Measurements from ENCODE around the gene PLXNB3. TPM values are rescaled to one million over a fixed set of nuclear protein-coding genes. Genes with fewer than 3 reads are reported as not detected.

Gene PLXNB3
- total RNA-seq, 4 donors from 2014 or later: 3.1 to 46.2 (median 24.7) TPM

DNA sequence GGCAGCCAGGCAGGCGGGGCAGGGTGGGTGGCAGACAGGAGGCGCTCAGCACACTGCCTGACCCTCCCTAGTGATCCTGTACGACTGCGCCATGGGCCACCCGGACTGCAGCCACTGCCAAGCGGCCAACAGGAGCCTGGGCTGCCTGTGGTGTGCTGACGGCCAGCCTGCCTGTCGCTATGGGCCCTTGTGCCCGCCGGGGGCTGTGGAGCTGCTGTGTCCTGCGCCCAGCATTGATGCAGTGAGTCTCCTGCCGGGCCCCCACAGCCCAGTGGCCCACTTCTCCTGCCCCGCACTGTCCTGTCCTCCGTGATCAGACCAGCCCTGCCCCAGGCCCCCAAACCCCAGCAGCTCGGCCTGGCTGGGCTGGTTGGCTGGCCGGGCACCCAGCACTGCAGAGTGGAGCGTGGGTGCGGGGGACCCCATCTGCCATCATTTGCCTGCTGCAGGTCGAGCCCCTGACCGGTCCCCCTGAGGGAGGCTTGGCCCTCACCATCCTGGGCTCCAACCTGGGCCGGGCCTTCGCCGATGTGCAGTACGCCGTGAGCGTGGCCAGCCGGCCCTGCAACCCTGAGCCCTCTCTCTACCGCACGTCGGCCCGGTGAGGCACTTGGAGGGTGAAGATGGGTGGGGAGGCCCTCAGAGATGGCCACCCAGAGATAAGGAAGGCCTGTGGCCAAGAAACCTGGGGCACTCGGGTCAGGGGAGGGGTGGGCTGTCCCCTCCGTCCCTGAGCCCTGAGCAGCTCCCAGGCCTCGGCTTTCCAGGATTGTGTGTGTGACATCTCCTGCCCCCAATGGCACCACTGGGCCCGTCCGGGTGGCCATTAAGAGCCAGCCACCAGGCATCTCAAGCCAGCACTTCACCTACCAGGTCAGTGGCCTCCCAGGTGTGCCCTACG is 7.6 kb downstream of the PLXNB3 start:
- 87% methylated on average over 28 of the region's 37 CpGs; no CpG with 5 or more reads in 1 of the 2 donors for WGBS, 2 donors (ENCODE audit: low coverage in 1 of 2)
- in situ Hi-C loops (cut with MboI; ENCODE audit: low pct_ligation_motif_present in 1 of 4, low pct_unique_long_range_greater_than_20kb in 1 of 4, low sequenced_read_pairs in 3 of 4): loop anchor here in 1 of 4 donors (25.0 kb wide), 1 partner anchor 191 kb away; the partner anchor contains the start of genes HCFC1 and TMEM187

DNA sequence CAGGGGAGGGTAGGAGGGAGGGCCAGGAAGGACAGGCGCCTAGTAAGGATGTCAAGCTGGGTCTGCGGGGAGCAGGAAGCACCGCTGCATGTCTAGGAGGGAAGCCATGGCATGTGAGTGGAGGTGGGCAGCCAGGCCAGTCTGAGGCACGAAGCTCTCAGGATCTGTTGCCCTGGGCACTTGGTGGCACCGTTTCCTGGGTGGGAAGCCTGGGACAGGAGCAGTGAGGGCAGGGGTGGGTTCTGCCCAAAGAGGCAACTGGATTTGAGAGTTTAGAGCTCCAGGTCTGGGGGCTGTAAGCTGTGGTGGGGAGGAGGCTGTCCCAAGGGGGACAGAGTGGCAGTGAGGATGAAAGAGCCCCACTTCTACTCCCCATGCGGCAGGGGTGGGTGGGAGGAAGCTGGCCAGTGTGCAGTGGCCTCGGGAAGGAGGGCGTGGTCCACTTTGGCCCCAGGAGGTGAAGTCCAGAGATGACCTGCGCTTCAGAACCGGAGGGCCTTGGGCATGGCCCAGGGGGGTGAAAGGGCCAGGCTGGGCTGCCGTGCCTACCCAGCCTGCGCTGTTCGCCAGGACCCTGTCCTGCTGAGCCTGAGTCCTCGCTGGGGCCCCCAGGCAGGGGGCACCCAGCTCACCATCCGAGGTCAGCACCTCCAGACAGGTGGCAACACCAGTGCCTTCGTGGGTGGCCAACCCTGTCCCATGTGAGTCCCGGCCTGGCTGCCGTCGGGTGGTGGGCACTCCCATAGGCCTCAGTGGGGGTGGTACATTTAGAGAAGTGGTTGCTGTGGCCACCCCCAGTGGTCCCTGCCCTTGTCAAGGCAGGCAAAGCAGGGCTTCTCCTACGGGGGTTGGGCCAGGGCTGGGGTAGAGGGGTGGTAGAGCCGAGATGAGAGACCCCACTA is 8.5 kb downstream of the PLXNB3 start:
- H3K4me3 ChIP-seq: no peak overlapping the region
- no peaks in the 10 kb centered on the region for H3K9me3 ChIP-seq
- H3K27me3 ChIP-seq: no peaks in the 10 kb centered on the region
- no peaks in the 10 kb centered on the region for H3K4me1 ChIP-seq
- no peak for DNase-seq
- no peak overlapping the region for H3K27ac ChIP-seq
- in situ Hi-C loops (cut with MboI; ENCODE audit: low pct_ligation_motif_present in 1 of 4, low pct_unique_long_range_greater_than_20kb in 1 of 4, low sequenced_read_pairs in 3 of 4) (loop anchor here in 1 of 4 donors (25.0 kb wide), 1 partner anchor 190 kb away; the partner anchor contains the start of genes HCFC1 and TMEM187), intact Hi-C loops (cut with DNase I; ENCODE audit: low total_unique reads) (no loop called here)
- H3K36me3 ChIP-seq: no peaks in the 10 kb centered on the region
- no peak for TF ChIP-seq POLR2AphosphoS5 (IDR thresholded peaks at IDR 0.05)
- no peak for TF ChIP-seq EP300 (IDR thresholded peaks at IDR 0.05; ENCODE audit: low read depth)
- no peak for TF ChIP-seq CTCF (IDR thresholded peaks at IDR 0.05)
- TF ChIP-seq POLR2A (IDR thresholded peaks at IDR 0.05): no peak
- WGBS, 2 donors (ENCODE audit: low coverage in 1 of 2): 84% methylated on average over 18 of the region's 21 CpGs; no CpG with 5 or more reads in 1 of the 2 donors

More for the DNA sequence above, 7.6 kb downstream of the PLXNB3 start:
- Histone ChIP-seq H3K4me1 (no peaks in the 10 kb centered on the region), H3K4me3 (no peak overlapping the region), H3K27ac (no peak overlapping the region), H3K27me3 (no peaks in the 10 kb centered on the region), H3K36me3 (no peaks in the 10 kb centered on the region), H3K9me3 (no peaks in the 10 kb centered on the region)
- DNase-seq: no peak
- intact Hi-C loops (cut with DNase I; ENCODE audit: low total_unique reads): no loop called here
- no peak for TF ChIP-seq POLR2A (IDR thresholded peaks at IDR 0.05)
- no peak for TF ChIP-seq EP300 (IDR thresholded peaks at IDR 0.05; ENCODE audit: low read depth)
- TF ChIP-seq POLR2AphosphoS5 (IDR thresholded peaks at IDR 0.05): no peak
- no peak for TF ChIP-seq CTCF (IDR thresholded peaks at IDR 0.05)

- H3K27ac ChIP-seq: no peak overlapping the region
- in situ Hi-C loops (cut with MboI; ENCODE audit: low pct_ligation_motif_present in 1 of 4, low pct_unique_long_range_greater_than_20kb in 1 of 4, low sequenced_read_pairs in 3 of 4) (loop anchor here in 1 of 4 donors (25.0 kb wide), 1 partner anchor 189 kb away; the partner anchor contains the start of genes HCFC1 and TMEM187), intact Hi-C loops (cut with DNase I; ENCODE audit: low total_unique reads) (no loop called here)
- H3K27me3 ChIP-seq: no peaks in the 10 kb centered on the region
- H3K9me3 ChIP-seq: no peaks in the 10 kb centered on the region
- 92% methylated on average over 22 of the region's 23 CpGs; no CpG with 5 or more reads in 1 of the 2 donors for WGBS, 2 donors (ENCODE audit: low coverage in 1 of 2)
- no peak for DNase-seq
- no peaks in the 10 kb centered on the region for H3K4me1 ChIP-seq
- no peak for TF ChIP-seq CTCF (IDR thresholded peaks at IDR 0.05)
- TF ChIP-seq POLR2A (IDR thresholded peaks at IDR 0.05): no peak
- TF ChIP-seq POLR2AphosphoS5 (IDR thresholded peaks at IDR 0.05): no peak
- TF ChIP-seq EP300 (IDR thresholded peaks at IDR 0.05; ENCODE audit: low read depth): no peak
- H3K36me3 ChIP-seq: no peaks in the 10 kb centered on the region
- H3K4me3 ChIP-seq: no peak overlapping the region
Observed at GRCh38 chrX:153773218-153773611, 9.2 kb downstream of the PLXNB3 start.
